WTC11 (cell line): Measurements from ENCODE around the gene WDR46. TPM values are rescaled to one million over a fixed set of nuclear protein-coding genes. Genes with fewer than 3 reads are reported as not detected.

Source experiments
- ATF6 ChIP-seq: sonication (generic); formaldehyde crosslinking; IDR thresholded peaks from 2 replicates; pipeline ENCODE4 v1.8.1; 2023; ENCODE audit warnings: mild to moderate bottlenecking, missing genetic modification reagents
- CDX4 ChIP-seq: fragments of 250-450 bp; sonication (Bioruptor Pico); IDR thresholded peaks from 2 replicates; pipeline ENCODE4 v1.9.0; 2021; ENCODE audit warnings: moderate library complexity, mild to moderate bottlenecking, inconsistent platforms, borderline replicate concordance
- E2F1 ChIP-seq: sonication (generic); formaldehyde crosslinking; IDR thresholded peaks from 2 replicates; pipeline ENCODE4 v1.8.0; 2022; ENCODE audit warnings: mild to moderate bottlenecking, missing genetic modification reagents
- ELF4 ChIP-seq: sonication (generic); formaldehyde crosslinking; IDR thresholded peaks from 2 replicates; pipeline ENCODE4 v1.8.1; 2022; ENCODE audit warnings: low read depth, mild to moderate bottlenecking, moderate library complexity, missing genetic modification reagents
- EMX1 ChIP-seq: fragments of 250-450 bp; sonication (Bioruptor Pico); IDR thresholded peaks from 2 replicates; pipeline ENCODE4 v1.8.0; 2021; ENCODE audit warnings: mild to moderate bottlenecking
- FOXP1 ChIP-seq: sonication (generic); formaldehyde crosslinking; IDR thresholded peaks from 2 replicates; pipeline ENCODE4 v1.8.0; 2022; ENCODE audit warnings: missing genetic modification reagents, mild to moderate bottlenecking, moderate library complexity, borderline replicate concordance
- GTF2I ChIP-seq: fragments of 250-450 bp; sonication (Bioruptor Pico); conservative IDR thresholded peaks from 2 replicates; pipeline ENCODE4 v1.4.0; 2021; ENCODE audit warnings: mild to moderate bottlenecking
- MYBL2 ChIP-seq: sonication (generic); formaldehyde crosslinking; IDR thresholded peaks from 2 replicates; pipeline ENCODE4 v1.8.1; 2023; ENCODE audit warnings: mild to moderate bottlenecking, moderate library complexity, missing genetic modification reagents
- NFATC4 ChIP-seq: fragments of 250-450 bp; sonication (Bioruptor Pico); IDR thresholded peaks from 2 replicates; pipeline ENCODE4 v1.9.0; 2021; ENCODE audit warnings: mild to moderate bottlenecking
- PRDM15 ChIP-seq: sonication (generic); formaldehyde crosslinking; IDR thresholded peaks from 2 replicates; pipeline ENCODE4 v1.8.0; 2022; ENCODE audit warnings: missing genetic modification reagents
- SMAD4 ChIP-seq: sonication (generic); formaldehyde crosslinking; IDR thresholded peaks from 2 replicates; pipeline ENCODE4 v1.8.0; 2022; ENCODE audit warnings: mild to moderate bottlenecking, missing genetic modification reagents
- ZBTB43 ChIP-seq: sonication (generic); formaldehyde crosslinking; IDR thresholded peaks from 2 replicates; pipeline ENCODE4 v1.8.1; 2023; ENCODE audit warnings: mild to moderate bottlenecking, missing genetic modification reagents
- ZNF138 ChIP-seq: sonication (generic); formaldehyde crosslinking; conservative IDR thresholded peaks from 2 replicates; pipeline ENCODE4 v1.8.1; 2022; ENCODE audit warnings: mild to moderate bottlenecking, moderate library complexity, missing genetic modification reagents
- ZNF219 ChIP-seq: sonication (generic); formaldehyde crosslinking; IDR thresholded peaks from 2 replicates; pipeline ENCODE4 v1.8.0; 2023; ENCODE audit warnings: missing genetic modification reagents, mild to moderate bottlenecking, borderline replicate concordance
- ZNF263 ChIP-seq: sonication (generic); formaldehyde crosslinking; IDR thresholded peaks from 2 replicates; pipeline ENCODE4 v1.8.1; 2022; ENCODE audit warnings: low read depth, mild to moderate bottlenecking, moderate library complexity, missing genetic modification reagents
- ZNF532 ChIP-seq: fragments of 250-450 bp; sonication (Bioruptor Pico); IDR thresholded peaks from 2 replicates; pipeline ENCODE4 v1.9.0; 2021; ENCODE audit warnings: mild to moderate bottlenecking, borderline replicate concordance
- total RNA-seq: library from RNA; stranded (reverse); gene quantifications from 3 replicates; pipeline ENCODE4 v1.2.3, GENCODE V29; 2021
- TF ChIP-seq, protein P1 (sequence below): fragments of 250-450 bp; sonication (Bioruptor Pico); IDR thresholded peaks from 2 replicates; pipeline ENCODE4 v1.8.0; 2021; ENCODE audit warnings: mild to moderate bottlenecking
- TF ChIP-seq, protein P2 (sequence below): fragments of 200-600 bp; IDR thresholded peaks from 2 replicates; pipeline ENCODE4 v1.8.0; 2022; ENCODE audit warnings: antibody characterized with exemption
- TF ChIP-seq, protein P3 (sequence below): sonication (generic); formaldehyde crosslinking; IDR thresholded peaks from 2 replicates; pipeline ENCODE4 v1.8.1; 2022; ENCODE audit warnings: missing genetic modification reagents, borderline replicate concordance

Gene WDR46
- total RNA-seq, 1 experiment from 2014 or later: 94.5 TPM

DNA sequence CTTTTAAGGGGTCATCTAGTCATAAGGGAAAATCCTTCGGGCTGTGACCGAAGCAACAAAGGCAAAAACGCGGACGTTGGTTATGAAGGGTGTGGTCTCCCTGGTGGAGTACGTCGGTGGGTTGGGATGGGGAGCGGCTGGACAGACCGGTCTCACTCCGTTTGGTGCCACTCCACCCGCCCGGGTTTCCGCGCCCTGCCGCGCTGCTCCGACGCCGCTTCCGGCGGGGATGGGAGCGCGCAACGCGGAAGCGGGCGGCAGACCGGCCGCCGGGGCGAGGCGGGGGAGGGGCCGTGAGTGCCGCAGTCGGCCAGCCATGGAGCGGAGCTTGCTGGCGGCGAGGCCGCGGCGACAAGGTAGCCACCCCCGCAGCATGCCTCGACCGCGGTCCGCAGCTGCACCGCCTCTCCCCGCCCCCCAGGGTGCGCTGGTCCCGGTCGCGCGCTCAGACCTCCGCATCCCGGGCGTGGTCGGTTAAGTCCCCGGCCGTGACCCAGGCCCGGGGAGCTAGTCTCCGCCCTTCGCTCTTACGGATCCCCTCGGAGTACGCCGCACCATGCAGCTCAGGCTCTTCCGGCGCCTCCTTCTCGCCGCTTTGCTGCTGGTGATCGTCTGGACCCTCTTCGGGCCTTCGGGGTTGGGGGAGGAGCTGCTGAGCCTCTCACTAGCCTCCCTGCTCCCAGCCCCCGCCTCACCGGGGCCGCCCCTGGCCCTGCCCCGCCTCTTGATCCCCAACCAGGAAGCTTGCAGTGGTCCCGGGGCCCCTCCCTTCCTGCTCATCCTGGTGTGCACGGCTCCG is 12.0 kb downstream of the WDR46 start, which contains the start of gene B3GALT4 (continued):
- TF ChIP-seq, protein P1, sequence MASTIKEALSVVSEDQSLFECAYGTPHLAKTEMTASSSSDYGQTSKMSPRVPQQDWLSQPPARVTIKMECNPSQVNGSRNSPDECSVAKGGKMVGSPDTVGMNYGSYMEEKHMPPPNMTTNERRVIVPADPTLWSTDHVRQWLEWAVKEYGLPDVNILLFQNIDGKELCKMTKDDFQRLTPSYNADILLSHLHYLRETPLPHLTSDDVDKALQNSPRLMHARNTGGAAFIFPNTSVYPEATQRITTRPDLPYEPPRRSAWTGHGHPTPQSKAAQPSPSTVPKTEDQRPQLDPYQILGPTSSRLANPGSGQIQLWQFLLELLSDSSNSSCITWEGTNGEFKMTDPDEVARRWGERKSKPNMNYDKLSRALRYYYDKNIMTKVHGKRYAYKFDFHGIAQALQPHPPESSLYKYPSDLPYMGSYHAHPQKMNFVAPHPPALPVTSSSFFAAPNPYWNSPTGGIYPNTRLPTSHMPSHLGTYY (CRISPR knock-in tag): peak; percentile 98
- TF ChIP-seq, protein P2, sequence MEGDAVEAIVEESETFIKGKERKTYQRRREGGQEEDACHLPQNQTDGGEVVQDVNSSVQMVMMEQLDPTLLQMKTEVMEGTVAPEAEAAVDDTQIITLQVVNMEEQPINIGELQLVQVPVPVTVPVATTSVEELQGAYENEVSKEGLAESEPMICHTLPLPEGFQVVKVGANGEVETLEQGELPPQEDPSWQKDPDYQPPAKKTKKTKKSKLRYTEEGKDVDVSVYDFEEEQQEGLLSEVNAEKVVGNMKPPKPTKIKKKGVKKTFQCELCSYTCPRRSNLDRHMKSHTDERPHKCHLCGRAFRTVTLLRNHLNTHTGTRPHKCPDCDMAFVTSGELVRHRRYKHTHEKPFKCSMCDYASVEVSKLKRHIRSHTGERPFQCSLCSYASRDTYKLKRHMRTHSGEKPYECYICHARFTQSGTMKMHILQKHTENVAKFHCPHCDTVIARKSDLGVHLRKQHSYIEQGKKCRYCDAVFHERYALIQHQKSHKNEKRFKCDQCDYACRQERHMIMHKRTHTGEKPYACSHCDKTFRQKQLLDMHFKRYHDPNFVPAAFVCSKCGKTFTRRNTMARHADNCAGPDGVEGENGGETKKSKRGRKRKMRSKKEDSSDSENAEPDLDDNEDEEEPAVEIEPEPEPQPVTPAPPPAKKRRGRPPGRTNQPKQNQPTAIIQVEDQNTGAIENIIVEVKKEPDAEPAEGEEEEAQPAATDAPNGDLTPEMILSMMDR: peak; percentile 36
- TF ChIP-seq PRDM15 (peak; percentile 69), MYBL2 (CRISPR knock-in tag) (peak; percentile 80), EMX1 (CRISPR knock-in tag) (peak; percentile 99), ZNF219 (CRISPR knock-in tag) (no peak), ELF4 (peak; percentile 63; the same call in 1 of the 2 replicates), ZNF532 (peak; percentile 97), E2F1 (peak; percentile 90), ZNF263 (CRISPR knock-in tag) (peak; percentile 62; the same call in 1 of the 2 replicates), NFATC4 (CRISPR knock-in tag) (peak; percentile 98), FOXP1 (CRISPR knock-in tag) (peak; percentile 97), ZNF138 (CRISPR knock-in tag) (no peak), SMAD4 (CRISPR knock-in tag) (no peak), ATF6 (CRISPR knock-in tag) (no peak), GTF2I (CRISPR knock-in tag) (no peak), ZBTB43 (peak; percentile 87), CDX4 (CRISPR knock-in tag) (no peak)
- TF ChIP-seq, protein P3, sequence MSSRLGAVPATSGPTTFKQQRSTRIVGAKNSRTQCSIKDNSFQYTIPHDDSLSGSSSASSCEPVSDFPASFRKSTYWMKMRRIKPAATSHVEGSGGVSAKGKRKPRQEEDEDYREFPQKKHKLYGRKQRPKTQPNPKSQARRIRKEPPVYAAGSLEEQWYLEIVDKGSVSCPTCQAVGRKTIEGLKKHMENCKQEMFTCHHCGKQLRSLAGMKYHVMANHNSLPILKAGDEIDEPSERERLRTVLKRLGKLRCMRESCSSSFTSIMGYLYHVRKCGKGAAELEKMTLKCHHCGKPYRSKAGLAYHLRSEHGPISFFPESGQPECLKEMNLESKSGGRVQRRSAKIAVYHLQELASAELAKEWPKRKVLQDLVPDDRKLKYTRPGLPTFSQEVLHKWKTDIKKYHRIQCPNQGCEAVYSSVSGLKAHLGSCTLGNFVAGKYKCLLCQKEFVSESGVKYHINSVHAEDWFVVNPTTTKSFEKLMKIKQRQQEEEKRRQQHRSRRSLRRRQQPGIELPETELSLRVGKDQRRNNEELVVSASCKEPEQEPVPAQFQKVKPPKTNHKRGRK (CRISPR knock-in tag): no peak
